GM21423 (cell line): ENCODE results near the gene FDX2.
"Not testable (repeated sequence)": the region's sequence is repeated elsewhere in the genome, so short reads cannot be mapped to it uniquely, and the experiment has no call there.

Experiments used
- ATAC-seq: cut with Tn5 transposase; IDR thresholded peaks from one replicate; pipeline ENCODE4 v1.9.1; 2021; ENCODE audit warnings: mild to moderate bottlenecking, moderate library complexity; ENCODE audit not compliant: unreplicated experiment

The FDX2 gene

DNA sequence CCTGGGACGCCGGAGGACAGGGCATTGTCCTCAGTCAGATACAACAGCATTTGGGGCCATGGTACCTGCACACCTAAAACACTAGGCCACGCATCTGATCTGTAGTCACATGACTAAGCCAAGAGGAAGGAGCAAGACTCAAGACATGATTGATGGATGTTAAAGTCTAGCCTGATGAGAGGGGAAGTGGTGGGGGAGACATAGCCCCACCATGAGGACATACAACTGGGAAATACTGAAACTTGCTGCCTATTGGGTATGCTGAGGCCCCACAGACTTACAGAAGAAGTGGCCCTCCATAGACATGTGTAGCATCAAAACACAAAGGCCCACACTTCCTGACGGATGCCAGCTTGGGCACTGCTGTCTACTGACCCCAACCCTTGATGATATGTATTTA lies 30.4 kb downstream of the FDX2 start:
- no peak for ATAC-seq

DNA sequence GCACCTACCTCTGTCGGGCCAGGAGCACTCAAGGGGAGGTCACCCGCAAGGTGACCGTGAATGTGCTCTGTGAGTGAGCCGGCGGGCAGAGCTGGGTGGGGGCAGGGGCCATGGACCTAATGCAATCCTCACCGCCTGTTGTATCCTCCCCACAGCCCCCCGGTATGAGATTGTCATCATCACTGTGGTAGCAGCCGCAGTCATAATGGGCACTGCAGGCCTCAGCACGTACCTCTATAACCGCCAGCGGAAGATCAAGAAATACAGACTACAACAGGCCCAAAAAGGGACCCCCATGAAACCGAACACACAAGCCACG lies 30.9 kb downstream of the FDX2 start:
- no peak for ATAC-seq

DNA sequence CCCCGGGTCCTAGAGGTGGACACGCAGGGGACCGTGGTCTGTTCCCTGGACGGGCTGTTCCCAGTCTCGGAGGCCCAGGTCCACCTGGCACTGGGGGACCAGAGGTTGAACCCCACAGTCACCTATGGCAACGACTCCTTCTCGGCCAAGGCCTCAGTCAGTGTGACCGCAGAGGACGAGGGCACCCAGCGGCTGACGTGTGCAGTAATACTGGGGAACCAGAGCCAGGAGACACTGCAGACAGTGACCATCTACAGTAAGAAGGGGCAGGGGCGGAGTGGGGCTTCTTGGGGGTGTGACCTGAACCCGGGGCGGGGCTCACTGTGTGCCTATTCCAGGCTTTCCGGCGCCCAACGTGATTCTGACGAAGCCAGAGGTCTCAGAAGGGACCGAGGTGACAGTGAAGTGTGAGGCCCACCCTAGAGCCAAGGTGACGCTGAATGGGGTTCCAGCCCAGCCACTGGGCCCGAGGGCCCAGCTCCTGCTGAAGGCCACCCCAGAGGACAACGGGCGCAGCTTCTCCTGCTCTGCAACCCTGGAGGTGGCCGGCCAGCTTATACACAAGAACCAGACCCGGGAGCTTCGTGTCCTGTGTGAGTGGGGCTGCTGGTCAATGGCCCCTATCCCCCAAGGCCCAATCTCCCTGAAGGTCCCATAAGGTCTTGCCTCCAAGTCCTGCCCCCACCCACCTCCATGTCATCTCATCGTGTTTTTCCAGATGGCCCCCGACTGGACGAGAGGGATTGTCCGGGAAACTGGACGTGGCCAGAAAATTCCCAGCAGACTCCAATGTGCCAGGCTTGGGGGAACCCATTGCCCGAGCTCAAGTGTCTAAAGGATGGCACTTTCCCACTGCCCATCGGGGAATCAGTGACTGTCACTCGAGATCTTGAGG lies 31.5 kb downstream of the FDX2 start:
- ATAC-seq: no peak

DNA sequence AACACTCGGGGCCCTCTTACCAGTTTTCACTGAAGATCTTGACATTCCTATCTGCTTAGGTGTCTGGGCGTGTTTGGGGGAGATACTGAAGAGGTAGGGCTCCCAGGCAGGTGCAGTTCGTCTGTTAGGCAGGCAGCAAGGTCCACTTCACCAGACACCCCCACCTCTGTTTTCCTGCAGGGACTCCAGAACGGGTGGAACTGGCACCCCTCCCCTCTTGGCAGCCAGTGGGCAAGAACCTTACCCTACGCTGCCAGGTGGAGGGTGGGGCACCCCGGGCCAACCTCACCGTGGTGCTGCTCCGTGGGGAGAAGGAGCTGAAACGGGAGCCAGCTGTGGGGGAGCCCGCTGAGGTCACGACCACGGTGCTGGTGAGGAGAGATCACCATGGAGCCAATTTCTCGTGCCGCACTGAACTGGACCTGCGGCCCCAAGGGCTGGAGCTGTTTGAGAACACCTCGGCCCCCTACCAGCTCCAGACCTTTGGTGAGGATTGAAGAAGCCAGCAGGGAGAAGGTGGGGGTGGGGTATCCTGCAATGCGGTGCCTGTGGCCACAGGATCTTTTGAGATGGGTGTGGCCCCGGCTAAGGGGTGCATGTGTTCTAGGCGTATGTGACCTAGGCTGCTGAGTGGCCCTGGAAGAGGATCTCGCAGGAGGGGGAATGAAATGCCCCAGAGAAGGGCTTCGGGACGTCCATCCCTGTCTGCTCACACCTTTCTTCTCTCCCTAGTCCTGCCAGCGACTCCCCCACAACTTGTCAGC lies 32.3 kb downstream of the FDX2 start:
- no peak for ATAC-seq

DNA sequence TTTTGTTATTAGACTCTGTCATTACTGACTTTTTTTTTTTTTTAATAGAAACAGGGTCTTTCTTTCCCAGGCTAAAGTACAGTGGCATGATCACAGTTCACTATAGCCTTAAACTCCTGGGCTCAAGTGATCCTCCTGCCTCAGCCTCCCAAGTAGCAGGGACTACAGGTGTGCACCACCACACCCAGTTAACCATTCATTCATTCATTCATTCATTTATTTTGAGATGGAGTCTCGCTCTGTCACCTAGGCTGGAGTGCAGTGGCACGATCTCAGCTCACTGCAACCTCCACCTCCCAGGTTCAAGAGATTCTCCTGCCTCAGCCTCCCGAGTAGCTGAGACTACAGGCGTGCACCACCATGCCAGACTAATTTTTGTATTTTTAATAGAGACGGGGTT lies 33.8 kb downstream of the FDX2 start:
- ATAC-seq: not testable (repeated sequence)

DNA sequence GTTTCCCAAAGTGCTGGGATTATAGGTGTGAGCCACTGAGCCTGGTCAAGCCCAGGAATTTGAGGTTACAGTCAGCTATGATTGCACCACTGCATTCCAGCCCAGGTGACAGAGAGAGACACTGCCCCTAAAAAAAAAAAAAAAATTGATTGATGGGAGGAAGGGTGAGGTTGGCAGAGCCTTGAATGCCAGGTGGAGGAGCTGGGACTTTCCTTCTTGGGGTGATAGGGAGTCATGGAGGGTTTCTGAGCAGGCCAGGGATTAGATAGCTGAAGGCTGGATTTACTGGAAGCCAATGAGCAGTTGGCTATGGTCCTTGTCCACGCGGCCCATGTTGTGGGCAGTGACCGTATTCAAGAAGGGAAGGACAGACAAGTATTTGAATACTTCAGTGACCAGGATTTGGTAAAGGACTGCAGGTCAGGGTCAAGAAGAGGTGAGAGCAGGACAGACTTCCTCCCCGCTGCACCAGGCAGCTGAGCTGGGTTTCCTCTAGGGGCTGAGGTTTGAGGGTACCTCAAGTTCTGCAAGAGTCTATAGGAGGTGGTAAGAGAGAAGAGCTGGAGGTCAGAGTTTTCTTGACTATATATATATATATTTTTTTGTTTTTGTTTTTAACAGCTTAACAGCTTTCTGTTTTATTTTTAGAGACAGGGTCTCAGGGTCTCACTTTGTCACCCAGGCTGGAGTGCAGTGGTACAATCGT lies 35.9 kb downstream of the FDX2 start:
- ATAC-seq: no peak

DNA sequence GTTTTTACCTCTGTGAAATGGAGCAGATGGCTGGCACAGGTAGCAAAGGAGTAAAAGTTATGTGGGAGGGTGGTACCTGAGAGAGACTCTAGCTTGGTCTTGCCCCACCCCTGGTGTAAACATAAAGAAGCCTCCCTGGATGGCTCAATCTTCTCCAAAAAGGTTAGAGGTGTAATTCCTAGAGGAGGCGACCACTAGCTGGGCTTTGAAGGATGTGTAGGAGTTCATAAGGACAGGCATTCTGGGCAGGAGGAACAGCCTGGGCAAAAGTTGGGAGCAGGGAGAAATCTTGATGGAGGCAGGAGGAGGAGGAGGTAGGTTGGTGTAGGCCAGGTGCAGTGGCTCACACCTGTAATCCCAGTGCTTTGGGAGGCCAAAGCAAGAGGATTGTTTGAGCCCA lies 36.9 kb downstream of the FDX2 start:
- no peak for ATAC-seq

DNA sequence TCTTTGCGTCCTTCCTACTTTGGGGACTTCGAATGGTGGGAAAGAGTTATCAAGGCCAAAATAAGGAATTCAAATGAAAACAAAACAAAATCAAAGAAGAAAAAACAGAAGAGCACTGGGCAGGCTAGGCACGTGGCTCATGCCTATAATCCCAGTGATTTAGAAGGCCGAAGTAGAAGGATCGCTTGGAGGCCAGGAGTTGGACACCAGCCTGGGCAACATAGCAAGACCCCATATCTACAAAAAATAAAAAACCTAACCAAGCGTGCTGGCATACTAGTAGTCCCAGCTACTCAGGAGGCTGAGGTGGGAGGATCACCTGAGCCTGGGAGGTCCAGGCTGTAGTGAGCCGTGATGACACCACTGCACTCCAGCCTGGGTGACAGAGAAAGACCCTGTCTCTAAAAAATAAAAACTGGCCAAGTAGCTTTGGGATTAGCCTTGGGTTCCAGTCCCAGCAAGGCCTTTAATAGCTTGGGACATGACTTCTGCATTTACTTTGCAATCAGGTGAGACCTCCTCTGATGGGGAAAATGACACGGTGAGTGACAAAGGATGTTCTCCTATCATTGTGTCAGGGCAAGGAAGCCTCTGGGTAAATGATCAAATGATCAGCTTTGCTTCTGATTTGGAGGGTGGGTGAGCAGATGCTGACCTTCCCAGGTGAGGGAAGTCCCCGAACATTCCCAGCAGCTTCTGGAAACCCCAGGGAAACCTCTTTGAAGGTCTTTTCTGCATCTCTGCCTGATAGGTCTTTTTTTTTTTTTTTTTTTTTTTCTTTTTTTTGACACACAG lies 37.8 kb downstream of the FDX2 start:
- no peak for ATAC-seq

DNA sequence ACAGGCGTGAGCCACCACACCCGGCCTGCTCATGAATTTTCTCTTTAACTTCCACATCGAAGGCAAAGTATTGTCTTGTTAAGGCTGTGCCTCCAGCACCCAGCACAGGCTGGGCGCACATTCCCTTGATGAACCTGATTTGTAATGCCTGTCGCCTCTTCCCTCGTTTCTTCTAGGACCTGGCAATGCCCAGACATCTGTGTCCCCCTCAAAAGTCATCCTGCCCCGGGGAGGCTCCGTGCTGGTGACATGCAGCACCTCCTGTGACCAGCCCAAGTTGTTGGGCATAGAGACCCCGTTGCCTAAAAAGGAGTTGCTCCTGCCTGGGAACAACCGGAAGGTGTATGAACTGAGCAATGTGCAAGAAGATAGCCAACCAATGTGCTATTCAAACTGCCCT lies 41.2 kb downstream of the FDX2 start:
- no peak for ATAC-seq

DNA sequence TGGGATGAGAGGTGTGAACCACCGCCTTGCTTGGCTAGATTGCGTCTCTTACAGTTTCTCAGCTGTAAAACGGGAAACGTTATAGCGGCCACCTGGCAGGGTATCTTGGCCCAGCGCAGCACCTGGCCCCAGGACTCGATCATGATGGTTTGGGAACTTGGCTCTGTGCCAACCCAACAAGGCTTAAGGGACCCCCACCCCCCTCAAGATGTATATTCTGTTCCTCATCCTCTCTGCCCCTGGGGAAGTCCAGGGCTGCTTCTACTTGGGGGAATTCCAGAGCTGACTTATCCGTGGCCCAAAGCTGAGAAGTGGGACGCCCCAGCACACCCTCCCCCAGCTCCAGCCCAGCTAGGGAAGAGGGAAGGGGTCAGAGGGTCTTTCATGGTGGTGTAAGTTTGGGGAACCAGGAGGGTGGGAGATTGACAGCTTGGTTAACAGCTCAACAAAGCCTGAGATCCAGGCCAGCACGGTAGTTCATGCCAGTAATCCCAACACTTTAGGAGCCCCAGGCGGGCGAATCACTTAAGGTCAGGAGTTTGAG lies 44.2 kb downstream of the FDX2 start:
- peak; percentile 19 for ATAC-seq

DNA sequence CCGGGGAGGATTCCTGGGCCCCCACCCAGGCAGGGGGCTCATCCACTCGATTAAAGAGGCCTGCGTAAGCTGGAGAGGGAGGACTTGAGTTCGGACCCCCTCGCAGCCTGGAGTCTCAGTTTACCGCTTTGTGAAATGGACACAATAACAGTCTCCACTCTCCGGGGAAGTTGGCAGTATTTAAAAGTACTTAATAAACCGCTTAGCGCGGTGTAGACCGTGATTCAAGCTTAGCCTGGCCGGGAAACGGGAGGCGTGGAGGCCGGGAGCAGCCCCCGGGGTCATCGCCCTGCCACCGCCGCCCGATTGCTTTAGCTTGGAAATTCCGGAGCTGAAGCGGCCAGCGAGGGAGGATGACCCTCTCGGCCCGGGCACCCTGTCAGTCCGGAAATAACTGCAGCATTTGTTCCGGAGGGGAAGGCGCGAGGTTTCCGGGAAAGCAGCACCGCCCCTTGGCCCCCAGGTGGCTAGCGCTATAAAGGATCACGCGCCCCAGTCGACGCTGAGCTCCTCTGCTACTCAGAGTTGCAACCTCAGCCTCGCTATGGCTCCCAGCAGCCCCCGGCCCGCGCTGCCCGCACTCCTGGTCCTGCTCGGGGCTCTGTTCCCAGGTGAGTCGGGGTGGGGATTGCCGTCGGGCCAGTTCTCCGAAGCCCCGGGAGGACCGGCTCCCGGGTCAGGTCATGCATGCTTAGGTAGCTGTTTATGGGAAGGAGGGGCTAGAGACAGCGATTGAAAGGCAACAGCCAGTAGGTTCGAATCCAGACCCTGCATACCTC lies 45.0 kb downstream of the FDX2 start, which contains the start of gene ICAM1:
Gene ICAM1 (plus strand): TSS at position 505 of the 779 bp plus-strand sequence. CDS start 40 bp downstream, at position 545.
- peak; percentile 50 for ATAC-seq

DNA sequence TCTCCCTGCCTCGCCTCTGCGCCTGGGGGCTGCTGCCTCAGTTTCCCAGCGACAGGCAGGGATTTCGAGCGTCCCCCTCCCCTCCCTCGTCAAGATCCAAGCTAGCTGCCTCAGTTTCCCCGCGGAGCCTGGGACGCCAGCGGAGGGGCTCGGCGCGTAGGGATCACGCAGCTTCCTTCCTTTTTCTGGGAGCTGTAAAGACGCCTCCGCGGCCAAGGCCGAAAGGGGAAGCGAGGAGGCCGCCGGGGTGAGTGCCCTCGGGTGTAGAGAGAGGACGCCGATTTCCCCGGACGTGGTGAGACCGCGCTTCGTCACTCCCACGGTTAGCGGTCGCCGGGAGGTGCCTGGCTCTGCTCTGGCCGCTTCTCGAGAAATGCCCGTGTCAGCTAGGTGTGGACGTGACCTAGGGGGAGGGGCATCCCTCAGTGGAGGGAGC lies 45.6 kb downstream of the FDX2 start:
- ATAC-seq: peak; percentile 42

DNA sequence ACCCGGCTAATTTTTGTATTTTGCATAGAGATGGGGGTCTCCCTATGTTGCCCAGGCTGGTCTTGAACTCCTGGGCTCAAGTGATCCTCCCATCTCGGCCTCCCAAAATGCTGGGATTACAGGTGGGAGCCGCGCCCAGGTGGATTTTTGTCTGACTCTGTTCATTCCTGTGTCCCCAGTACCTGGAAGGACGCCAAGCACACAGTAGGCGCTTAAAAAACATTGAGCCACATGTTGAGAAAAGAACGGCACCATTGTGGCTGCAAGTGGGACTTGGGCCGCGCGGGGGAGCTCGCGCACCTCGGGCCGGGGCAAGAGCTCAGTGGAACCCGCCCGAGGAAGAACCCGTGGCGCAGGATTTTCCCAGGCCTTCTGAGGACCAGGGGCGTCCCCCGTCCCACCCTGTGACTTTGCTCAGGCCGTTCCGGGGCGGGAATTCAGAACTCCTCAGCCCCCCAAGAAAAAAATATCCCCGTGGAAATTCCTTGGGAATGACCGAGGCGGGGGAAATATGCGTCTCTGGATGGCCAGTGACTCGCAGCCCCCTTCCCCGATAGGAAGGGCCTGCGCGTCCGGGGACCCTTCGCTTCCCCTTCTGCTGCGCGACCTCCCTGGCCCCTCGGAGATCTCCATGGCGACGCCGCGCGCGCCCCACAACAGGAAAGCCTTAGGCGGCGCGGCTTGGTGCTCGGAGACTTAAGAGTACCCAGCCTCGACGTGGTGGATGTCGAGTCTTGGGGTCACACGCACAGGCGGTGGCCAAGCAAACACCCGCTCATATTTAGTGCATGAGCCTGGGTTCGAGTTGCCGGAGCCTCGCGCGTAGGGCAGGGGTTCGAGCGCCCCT lies 46.3 kb downstream of the FDX2 start:
- ATAC-seq: peak; percentile 31

DNA sequence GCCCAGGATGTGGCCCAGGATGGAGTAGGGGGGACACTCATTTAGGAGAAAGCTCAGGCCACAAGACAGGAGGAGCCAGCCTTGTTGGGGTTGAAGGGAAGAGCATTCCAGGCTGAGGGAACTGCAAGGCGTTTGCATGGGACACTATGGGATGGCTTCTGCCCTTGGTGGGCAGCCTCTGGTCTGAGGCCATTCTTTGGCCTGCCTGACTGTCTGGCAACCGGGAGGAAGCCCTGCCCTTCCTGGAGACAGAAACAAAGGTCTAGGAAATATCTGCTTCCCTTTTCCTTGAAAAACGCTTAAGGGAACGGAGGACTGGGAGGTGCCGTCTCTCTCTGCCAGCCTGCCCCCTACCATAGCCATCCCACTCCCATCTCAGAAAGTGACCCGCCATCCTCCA lies 47.7 kb downstream of the FDX2 start:
- ATAC-seq: no peak

DNA sequence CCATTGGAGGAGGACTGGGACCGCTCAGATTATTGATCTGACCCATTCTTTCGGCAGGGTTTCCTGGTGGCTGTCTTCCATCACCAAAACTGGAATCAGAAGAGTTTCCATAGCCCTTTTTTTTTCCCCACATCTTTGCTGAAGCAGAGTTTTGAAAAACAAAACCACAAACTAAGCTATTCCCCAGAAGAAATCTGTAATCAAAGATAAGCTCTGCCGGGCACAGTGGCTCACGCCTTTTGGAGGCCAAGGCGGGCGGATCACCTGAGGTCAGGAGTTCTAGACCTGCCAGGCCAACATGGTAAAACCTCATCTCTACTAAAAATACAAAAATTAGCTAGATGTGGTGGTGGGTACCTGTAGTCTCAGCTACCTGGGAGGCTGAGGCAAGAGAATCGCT lies 49.1 kb downstream of the FDX2 start:
- no peak for ATAC-seq

DNA sequence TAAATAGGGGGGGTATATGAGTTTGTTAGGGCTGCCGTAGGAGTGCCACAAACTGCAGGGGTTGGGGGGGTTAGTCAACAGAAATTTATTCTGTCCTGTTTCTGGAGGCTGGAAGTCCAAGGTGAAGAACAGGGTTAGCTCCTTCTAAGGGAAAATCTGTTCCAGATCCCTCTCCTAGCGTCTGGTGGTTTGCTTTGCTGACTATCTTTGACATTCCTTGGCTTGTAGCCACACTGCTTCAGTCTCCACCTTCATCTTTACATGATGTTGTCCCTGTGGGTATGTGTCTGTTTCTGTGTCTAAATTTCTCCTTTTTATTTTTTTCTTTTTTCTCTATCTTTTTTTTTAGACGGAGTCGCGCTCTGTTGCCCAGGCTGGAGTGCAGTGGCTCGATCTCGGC lies 53.0 kb downstream of the FDX2 start:
- no peak for ATAC-seq

DNA sequence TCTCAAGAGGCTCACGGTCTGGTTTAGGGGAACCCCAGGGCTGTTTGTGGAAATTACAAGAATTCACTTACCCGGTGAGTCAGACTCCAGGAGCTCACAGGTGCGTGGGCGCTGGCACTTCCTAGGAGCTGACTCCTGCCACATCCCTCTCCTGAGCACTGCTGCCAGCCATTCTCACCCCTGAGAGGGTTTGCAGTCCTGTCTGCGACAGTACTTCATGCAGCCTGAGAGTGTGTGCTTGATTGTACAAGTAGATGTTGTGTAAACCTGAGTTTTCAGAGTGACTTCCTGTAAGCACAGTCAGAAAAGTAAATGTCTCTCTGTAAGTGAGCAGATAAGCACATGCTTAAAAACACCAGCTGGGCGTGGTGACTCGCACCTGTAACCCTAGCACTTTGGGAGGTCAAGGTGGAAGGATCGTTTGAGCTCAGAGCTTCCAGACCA lies 55.7 kb downstream of the FDX2 start:
- no peak for ATAC-seq
